ENCODE measurements around the gene NFATC1. TPM values are rescaled to one million over a fixed set of nuclear protein-coding genes. Genes with fewer than 3 reads are reported as not detected.

NFATC1 gene
- 13.8 TPM for total RNA-seq

GRCh38 chr18:79395761-79396404 is at the start of gene NFATC1:
Gene NFATC1 (plus strand): TSS chr18:79395930. CDS start chr18:79396225, 295 bp downstream.

Small RNAs within 50 kb of the gene (small RNA-seq; reads per million reads assigned to genes)
- gene AC018445.2 (ENCODE audit: low replicate concordance), result not detected
